Stimulated activated CD8-positive, alpha-beta memory T cell treated with anti-CD3 and anti-CD28 coated beads, Interleukin-7, amount 100 ng/mL, for 48 hours (primary cell): ENCODE results near the gene RAPSN.

ENCODE experiments used
- DNase-seq, 2 donors: peaks; one replicate each; pipeline ENCODE4 v3.0.0-alpha.2; 2020; ENCODE audit warnings: low read depth in 1 of 2; ENCODE audit errors: extremely low read depth in 1 of 2

RAPSN gene

DNA sequence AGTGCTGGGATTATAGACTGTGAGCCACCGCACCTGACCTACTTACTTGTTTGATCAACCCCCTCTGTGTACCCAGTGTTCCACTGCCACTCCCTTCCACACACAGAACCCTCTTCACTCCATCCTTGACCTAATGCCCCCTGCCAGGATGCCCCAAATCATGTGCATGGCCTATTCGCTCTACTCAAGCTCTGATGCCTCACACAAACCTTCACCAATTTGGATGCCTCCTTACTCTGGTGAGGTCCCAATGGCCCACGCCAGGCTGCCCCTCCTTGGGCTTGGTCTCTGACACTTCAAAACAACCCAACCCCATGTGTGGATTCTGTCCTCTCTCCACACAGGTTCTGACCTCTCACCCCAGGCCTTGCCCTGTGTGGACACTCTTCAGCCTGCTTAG, 13.2 kb downstream of the RAPSN start:
- no peak for DNase-seq

DNA sequence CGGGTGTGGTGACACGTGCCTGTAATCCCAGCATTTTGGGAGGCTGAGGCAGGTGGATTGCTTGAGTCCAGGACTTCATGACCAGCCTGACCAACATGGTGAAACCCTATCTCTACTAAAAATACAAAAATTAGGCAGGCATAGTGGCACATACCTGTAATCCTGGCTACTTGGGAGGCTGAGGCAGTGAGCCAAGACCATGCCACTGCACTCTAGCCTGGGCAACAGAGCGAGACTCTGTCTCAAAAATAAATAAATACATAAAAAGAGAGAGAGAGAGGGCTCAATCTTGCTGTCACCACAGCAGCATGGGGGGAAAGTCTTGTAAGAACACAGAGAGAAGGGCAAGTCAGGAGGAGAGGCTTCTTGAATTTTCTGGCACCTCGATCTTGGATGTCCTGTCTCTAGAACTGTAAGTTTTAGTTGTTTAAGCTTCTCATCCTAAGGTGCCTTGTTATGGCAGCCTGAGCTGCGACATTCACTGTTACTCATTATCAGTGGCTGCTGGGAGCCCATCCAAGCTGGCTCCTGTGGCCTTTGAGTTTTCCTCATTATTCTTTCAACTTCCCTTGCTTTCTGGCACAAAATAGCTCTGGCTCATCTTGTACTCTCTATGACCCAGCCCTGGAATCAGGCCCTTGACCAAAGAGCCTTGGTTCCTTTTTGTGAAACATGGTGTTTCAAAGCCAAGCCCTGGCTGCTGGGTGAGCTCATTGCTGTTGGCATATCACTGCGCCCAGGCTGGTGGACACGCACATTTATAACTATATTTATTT, 14.7 kb downstream of the RAPSN start:
- DNase-seq = no peak

DNA sequence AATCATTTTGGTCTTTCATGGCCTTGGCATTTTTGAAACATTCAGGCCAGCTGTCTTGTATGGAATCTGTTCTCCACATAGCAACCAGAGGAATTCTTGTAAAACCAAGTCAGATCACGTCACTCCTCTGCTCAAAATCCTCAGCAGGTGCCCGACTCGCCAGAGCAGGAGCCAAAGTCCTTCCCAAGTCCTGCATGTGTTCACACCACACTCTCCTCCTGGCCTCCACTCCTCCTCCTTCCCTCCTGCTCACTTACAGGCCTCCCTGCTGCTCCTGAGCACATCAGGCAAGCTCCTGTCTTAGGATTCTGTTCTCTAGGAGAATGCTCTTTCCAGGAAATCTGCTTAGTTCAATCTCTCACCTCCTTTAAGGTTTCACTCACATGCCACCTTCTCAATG, 15.8 kb downstream of the RAPSN start:
- DNase-seq = no peak

DNA sequence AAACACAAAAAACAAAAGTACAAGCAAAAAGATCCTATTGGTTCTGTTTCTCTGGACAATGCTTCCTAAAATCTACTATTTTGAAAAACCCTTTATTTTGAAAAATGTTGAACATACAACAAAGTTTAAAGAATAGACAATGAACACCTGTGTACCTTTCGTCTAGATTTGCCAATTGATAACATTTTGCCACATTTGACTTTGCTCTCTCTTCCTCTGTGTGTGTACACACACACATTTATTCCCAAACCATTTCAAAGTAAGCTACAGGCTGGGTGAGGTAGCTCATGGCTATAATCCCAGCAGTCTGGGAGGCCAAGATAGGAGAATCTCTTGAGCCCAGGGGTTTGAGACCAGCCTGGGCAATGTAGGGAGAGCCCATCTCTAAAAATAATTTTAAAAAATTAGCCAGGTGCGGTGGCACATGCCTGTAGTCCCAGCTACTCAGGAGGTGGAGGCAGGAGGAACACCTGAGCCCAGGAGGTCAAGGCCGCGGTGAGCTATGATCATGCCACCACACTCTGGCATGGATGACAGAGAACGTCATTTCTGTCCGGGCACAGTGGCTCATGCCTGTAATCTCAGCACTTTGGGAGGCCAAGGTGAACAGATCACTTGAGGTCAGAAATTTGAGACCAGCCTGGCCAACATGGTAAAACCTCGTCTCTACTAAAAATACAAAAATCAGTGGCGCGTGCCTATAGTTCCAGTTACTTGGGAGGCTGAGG, 17.4 kb downstream of the RAPSN start:
- no peak for DNase-seq

- DNase-seq = no peak
Observed at GRCh38 chr11:47430524-47430923, 18.4 kb downstream of the RAPSN start.

- peak; percentile 97 to 99 for DNase-seq
Observed at GRCh38 chr11:47426062-47426956, 22.6 kb downstream of the RAPSN start, which contains the start of gene PSMC3. PSMC3 (minus strand) TSS chr11:47426439; CDS start chr11:47426279, 160 bp downstream.

DNA sequence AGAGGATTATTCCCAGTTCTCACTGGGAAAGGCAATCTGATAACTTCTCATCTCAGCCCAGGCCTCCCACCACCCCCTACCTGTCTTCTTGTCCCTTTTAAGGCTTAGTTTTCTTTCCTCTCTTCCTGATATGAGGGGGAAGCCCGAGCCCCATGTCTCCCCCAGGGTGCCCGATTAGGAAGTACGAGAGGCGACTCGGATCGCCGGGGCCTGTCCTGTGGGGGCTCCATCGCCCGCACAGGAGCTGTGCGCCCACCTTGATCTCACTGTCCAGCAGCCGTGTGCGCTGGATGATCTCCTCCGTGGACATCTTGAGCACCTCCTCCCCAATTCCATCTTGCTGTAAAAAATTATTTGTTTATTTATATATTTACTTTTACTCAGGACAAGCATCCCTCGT, 23.3 kb downstream of the RAPSN start:
- no peak for DNase-seq

GRCh38 chr11:47418454-47419259, 30.3 kb downstream of the RAPSN start:
- no peak for DNase-seq

DNA sequence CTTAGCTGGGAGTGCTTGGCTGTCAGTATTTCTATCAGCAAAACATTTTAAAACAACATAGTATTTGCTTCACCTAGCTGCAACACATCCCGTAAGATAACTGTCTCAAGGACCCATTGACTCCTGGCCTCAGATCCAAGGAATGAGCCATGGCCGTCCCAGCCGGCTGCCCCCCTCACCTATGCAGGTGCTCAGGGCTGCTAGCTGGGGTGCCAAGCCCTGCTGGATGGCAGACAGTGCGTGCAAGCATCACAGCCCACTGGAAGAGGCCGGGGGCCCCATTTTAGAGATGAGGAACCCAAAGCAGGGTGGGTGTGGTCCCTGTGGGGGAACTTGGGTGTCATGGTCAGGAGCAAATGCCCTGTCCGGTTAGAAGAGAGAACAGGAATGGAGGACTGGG, 31.2 kb downstream of the RAPSN start:
- DNase-seq = no peak

DNA sequence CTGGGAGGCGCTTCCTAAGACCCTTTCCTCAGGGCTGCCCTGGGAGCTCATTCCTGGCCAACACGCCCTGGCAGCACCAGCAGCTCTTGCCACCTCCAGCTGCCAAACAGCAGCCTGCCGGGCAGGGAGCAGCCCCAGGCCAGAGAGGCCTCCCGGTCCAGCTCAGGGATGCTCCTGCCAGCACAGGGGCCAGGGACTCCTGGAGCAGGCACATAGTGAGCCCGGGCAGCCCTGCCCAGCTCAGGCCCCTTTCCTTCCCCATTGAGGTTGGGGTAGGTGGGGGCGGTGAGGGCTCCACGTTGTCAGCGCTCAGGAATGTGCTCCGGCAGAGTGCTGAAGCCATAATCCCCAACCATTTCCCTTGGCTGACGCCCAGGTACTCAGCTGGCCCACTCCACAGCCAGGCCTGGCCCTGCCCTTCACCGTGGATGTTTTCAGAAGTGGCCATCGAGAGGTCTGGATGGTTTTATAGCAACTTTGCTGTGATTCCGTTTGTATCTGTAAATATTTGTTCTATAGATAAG, 32.9 kb downstream of the RAPSN start:
- DNase-seq = no peak

GRCh38 chr11:47415091-47415854, 33.7 kb downstream of the RAPSN start:
- no peak for DNase-seq

- DNase-seq = no peak
Observed at GRCh38 chr11:47414685-47415070, 34.3 kb downstream of the RAPSN start.

GRCh38 chr11:47413908-47414684, 34.8 kb downstream of the RAPSN start:
- DNase-seq = no peak

DNA sequence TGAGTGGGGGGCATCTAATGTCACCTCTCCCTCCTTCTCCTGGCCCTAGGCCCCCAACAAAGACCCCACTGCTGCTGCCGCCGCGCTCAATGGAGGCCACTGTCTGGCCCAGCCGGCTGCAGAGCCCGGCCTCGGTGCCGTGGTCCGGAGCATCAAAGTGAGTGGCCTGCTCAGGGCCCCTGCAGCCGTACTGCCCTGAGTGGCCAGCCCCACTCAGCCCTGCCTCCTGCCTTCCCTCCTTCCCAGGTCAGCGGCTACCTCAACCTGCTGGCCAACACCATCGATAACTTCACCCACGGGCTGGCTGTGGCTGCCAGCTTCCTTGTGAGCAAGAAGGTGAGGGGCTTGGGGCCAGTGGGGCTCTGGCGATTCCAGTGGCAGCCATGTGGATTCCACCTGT, 35.6 kb downstream of the RAPSN start:
- DNase-seq = no peak

DNA sequence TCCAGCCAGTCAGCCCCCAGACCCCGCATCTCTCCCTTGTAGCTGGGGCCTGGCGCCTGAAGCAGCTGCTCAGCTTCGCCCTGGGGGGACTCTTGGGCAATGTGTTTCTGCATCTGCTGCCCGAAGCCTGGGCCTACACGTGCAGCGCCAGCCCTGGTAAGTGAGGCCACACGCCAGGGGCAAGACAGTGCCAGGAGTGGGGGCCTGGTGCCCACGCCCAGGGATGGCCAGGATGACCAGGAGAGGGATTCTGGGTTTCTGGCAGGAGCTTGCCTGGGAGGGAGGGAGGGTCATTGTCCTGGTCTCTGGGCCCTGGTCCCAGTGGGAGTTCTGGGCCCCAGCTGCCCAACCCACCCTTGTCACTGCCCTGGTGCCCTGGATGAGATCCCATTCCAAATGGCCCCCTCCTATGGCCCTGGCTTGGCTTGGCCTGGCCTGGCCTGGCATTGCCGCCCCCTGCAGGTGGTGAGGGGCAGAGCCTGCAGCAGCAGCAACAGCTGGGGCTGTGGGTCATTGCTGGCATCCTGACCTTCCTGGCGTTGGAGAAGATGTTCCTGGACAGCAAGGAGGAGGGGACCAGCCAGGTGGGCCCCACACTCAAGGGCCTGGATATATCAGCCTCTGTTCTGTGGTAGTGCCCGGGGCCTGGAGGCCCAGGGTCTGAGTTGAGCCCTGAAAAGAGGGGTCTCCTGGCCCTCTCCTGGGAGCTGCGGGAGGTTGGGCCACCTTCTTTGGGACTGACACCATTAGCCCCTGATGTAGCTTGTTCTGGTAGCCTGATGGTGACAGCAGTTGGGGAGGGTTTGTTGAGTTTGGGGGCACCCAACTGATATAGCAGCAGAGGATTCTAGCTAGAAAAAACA, 36.8 kb downstream of the RAPSN start:
- DNase-seq = peak in 1 of 2 donors; percentile 32

DNA sequence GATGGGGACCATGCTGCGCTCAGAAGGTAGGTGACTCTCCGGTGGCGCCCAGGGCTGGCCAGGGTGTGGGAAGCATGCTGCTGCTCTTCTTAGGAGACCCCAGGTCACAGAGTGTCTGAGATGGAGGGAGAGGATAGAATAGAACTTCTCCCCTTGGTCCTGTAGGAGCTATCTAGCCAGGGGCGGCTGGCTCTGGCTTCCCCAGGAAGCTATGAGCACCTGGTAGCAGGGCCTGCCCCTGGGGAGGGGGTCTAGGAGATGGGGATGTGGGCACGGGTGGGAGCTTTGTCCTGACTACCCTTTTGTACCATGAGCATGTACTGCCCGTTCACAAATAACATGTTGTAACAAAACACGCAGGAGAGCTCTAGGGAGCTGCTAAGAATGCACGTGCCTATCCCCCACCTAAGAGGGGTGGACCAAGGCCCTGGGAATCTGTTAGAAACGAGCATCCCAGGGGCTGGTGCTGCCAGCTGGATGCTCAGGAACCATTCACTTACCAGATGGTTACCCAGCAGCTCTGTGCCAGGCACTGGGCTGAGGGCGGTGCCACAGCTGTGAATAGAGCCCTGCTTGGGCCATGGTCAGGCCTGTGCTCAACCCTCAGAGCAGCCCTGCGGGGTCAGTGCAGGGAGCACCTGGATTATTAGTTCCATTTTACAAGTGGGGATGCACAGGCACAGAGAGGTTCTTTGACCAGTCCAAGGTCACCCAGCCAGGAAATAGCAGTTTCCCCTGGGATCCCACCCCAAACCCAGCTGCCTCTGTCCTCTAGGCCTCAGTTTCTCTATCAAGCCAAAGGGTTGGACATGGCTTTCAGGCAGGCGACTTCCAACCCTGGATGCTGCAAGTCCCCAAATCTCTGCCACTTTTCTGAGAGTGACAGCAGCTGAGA, 38.3 kb downstream of the RAPSN start:
- no peak for DNase-seq
